GM12878 (cell line): ENCODE measurements around the gene LRGUK. TPM values are rescaled to one million over a fixed set of nuclear protein-coding genes. Genes with fewer than 3 reads are reported as not detected.

Source experiments
- ATAC-seq: fragments of 200-7000 bp; cut with Tn5 transposase; 3 replicates; pipeline ENCODE4 v1.9.1; 2020; ENCODE audit warnings: mild to moderate bottlenecking, moderate library complexity
- BruUV-seq: library from RNA; stranded (reverse); fragments of 400-500 nt; replicated peaks from 2 replicates; lab custom pipeline; 2021; lab: Mats Ljungman, UMichigan
- CTCF ChIA-PET: fragments of 300-600 bp; sonication (Branson Sonifier 250); formaldehyde crosslinking; extraction: SDS; loops from one replicate; lab custom pipeline; 2021; ENCODE audit warnings: inconsistent platforms; lab: Yijun Ruan, JAX
- POLR2A ChIA-PET: fragments of 350-600 bp; formaldehyde crosslinking; extraction: SDS; loops from one replicate; lab custom pipeline; 2021; ENCODE audit warnings: inconsistent platforms; lab: Charles Lee
- RAD21 ChIA-PET: fragments of 300-600 bp; sonication (Branson Sonifier 250); formaldehyde crosslinking; loops from one replicate; lab custom pipeline; 2023; ENCODE audit warnings: antibody characterized with exemption; ENCODE audit not compliant: unreplicated experiment; lab: Charles Lee
- SMC1A ChIA-PET: fragments of 300-600 bp; sonication (Branson Sonifier 250); formaldehyde crosslinking; loops from one replicate; lab custom pipeline; 2023; ENCODE audit not compliant: unreplicated experiment, uncharacterized antibody; lab: Charles Lee
- DNase-seq: peaks from one replicate; pipeline ENCODE4 v3.0.0-alpha.2; 2011; ENCODE audit warnings: low read depth, low spot score
- FAIRE-seq: peaks from 3 replicates; lab custom pipeline; 2011; peaks lifted over from hg19 to GRCh38; lab: Jason Lieb, UNC
- H2AFZ ChIP-seq: 2 replicates; pipeline ENCODE4 v1.6.0; 2011; ENCODE audit warnings: low read depth, low read length, control low read depth; ENCODE audit not compliant: control insufficient read depth
- H3K27ac ChIP-seq: 2 replicates; pipeline ENCODE4 v1.5.1; 2011; ENCODE audit warnings: control low read depth; ENCODE audit not compliant: control insufficient read depth, insufficient read depth
- H3K27me3 ChIP-seq, 2 experiments: replicated peaks in 1 of 2; 2 replicates each; pipeline versions ENCODE4 v1.6.0 to v1.6.1; 2011; ENCODE audit warnings: low read length in 1 of 2; ENCODE audit not compliant: control insufficient read depth in 2 of 2, insufficient read depth in 2 of 2
- H3K36me3 ChIP-seq, 2 experiments: 2 replicates each; pipeline ENCODE4 v1.5.1; 2011; ENCODE audit warnings: low read length in 1 of 2; ENCODE audit not compliant: control insufficient read depth in 2 of 2, insufficient read depth in 2 of 2
- H3K4me1 ChIP-seq: 2 replicates; pipeline ENCODE4 v1.6.1; 2011; ENCODE audit warnings: mild to moderate bottlenecking, low read length, moderate library complexity, mixed read lengths; ENCODE audit not compliant: control insufficient read depth, insufficient read depth
- H3K4me2 ChIP-seq: 2 replicates; pipeline ENCODE4 v1.6.0; 2011; ENCODE audit warnings: control low read depth; ENCODE audit not compliant: control insufficient read depth, insufficient read depth
- H3K4me3 ChIP-seq: fragments of 200-600 bp; sonication (generic); 2 replicates; pipeline ENCODE4 v1.5.1; 2016
- H3K79me2 ChIP-seq: 2 replicates; pipeline ENCODE4 v1.6.0; 2011; ENCODE audit warnings: low read length; ENCODE audit not compliant: control insufficient read depth, insufficient read depth
- H3K9ac ChIP-seq: 2 replicates; pipeline ENCODE4 v1.8.0; 2011; ENCODE audit warnings: low read length, control low read depth, mixed read lengths; ENCODE audit not compliant: control insufficient read depth, insufficient read depth
- H3K9me3 ChIP-seq: replicated peaks from 3 replicates; pipeline ENCODE4 v1.5.1; 2011; ENCODE audit warnings: mild to moderate bottlenecking, low read length; ENCODE audit not compliant: control insufficient read depth, insufficient read depth
- H4K20me1 ChIP-seq: 2 replicates; pipeline ENCODE4 v1.6.0; 2011; ENCODE audit not compliant: control insufficient read depth, insufficient read depth
- CBX5 ChIP-seq: sonication (generic); IDR thresholded peaks from 2 replicates; pipeline ENCODE4 v1.6.1; 2016; ENCODE audit warnings: low read depth, moderate library complexity, mild to moderate bottlenecking, inconsistent platforms
- CHD1 ChIP-seq: IDR thresholded peaks from 2 replicates; pipeline ENCODE4 v1.6.1; 2012; ENCODE audit warnings: low read depth, low read length, improper control_type of control experiment
- CREM ChIP-seq: IDR thresholded peaks from 2 replicates; pipeline ENCODE4 v1.6.1; 2014; ENCODE audit warnings: antibody characterized with exemption, low read depth
- CTCF ChIP-seq, 3 experiments: IDR thresholded peaks in 2 of 3; conservative IDR thresholded peaks in 1 of 3; 2 replicates each; pipeline ENCODE4 v1.5.1; 2011; ENCODE audit warnings: low read depth in 3 of 3, low read length in 3 of 3, mild to moderate bottlenecking in 3 of 3, control low read depth in 2 of 3, moderate library complexity in 2 of 3, inconsistent platforms in 1 of 3, mixed read lengths in 1 of 3; ENCODE audit not compliant: control insufficient read depth in 2 of 3, insufficient read depth in 1 of 3; ENCODE audit errors: extremely low read depth in 1 of 3
- MEF2B ChIP-seq: fragments of 450-650 bp; IDR thresholded peaks from 2 replicates; pipeline ENCODE4 v1.6.1; 2018; ENCODE audit warnings: mild to moderate bottlenecking, moderate library complexity; ENCODE audit not compliant: partially characterized antibody, poor library complexity, severe bottlenecking
- SREBF2 ChIP-seq: IDR thresholded peaks from 2 replicates; pipeline ENCODE4 v1.6.1; 2012; ENCODE audit warnings: mild to moderate bottlenecking, low read length
- WGBS: methylation state at CpG from one replicate; pipeline ENCODE4 v1.1.6; 2016; ENCODE audit warnings: low lambda C conversion rate; ENCODE audit not compliant: insufficient replicate concordance, insufficient coverage; ENCODE audit errors: missing lambda C conversion rate; 5-methylcytosine and 5-hydroxymethylcytosine counted together
- in situ Hi-C: fragments of 300-500 bp; cut with MboI; formaldehyde crosslinking; loops from 9 replicates; pipeline ENCODE4 v1.14.3; 2018; ENCODE audit warnings: mixed read lengths
- intact Hi-C: fragments of 100-400 bp; cut with micrococcal nuclease; formaldehyde crosslinking; loops from one replicate; pipeline ENCODE4 v1.14.2; 2022; ENCODE audit not compliant: unreplicated experiment
- polyA plus RNA-seq, 11 experiments: library from polyadenylated mRNA; depleted of rRNA in 4 of 11; unstranded in 6 of 11; stranded (reverse) in 5 of 11; fragments of >200 nt; fragmentation: Nextera tagmentation in 4 of 11; fragmentation: Illumina TruSeq in 1 of 11; extraction: Ambion mirVana in 4 of 11; extraction: Trizol in 1 of 11; gene quantifications; 1 replicate in 1 of 11; 2 replicates in 10 of 11; pipeline versions ENCODE4 v1.2.1 to v1.2.3, GENCODE V29; 2011 to 2016; ENCODE audit warnings: inconsistent platforms in 2 of 11, missing spikeins in 2 of 11, low read depth in 1 of 11
- total RNA-seq, 4 experiments: library from RNA; depleted of rRNA in 3 of 4; stranded (reverse); fragments of >200 nt in 3 of 4; fragmentation: Illumina TruSeq in 1 of 4; extraction: Trizol in 1 of 4; gene quantifications; 2 replicates each; pipeline versions ENCODE4 v1.2.1 to v1.2.3, GENCODE V29; 2013 to 2021
- TF ChIP-seq, protein P1 (sequence below): fragments of 450-650 bp; IDR thresholded peaks from 2 replicates; pipeline ENCODE4 v1.6.1; 2016; ENCODE audit warnings: mild to moderate bottlenecking
- TF ChIP-seq, protein P2 (sequence below): fragments of 450-650 bp; IDR thresholded peaks from 2 replicates; pipeline ENCODE4 v1.6.1; 2017; ENCODE audit warnings: mild to moderate bottlenecking

Gene LRGUK
- total and polyA plus RNA-seq, 10 of the 15 experiments (the other 5 are each of a cell fraction or from before 2014, with no cell fraction given), result 0.04 to 0.14 (median 0.08) TPM; not detected in 3

- Histone ChIP-seq H3K9ac (no peak overlapping the region), H3K4me2 (no peak overlapping the region), H3K27me3 (no peaks in the 10 kb centered on the region), H3K36me3 (peaks cover 0 to 5% of the 10 kb centered on the region in 2 experiments; a peak in 3 of 4 replicates), H3K9me3 (no peaks in the 10 kb centered on the region), H3K4me1 (peaks cover 11% of the 10 kb centered on the region), H3K27ac (no peak overlapping the region), H4K20me1 (no peaks in the 10 kb centered on the region), H3K4me3 (no peak overlapping the region)
- intact Hi-C loops, result no loop called here
- DNase-seq (no peak), ATAC-seq (no peak)
- WGBS, result 93% methylated on average over 3 of the region's 3 CpGs
- CTCF ChIA-PET, result no interaction called here
- SMC1A ChIA-PET, result interaction anchor here (1.0 kb wide), 1 partner anchor 11 kb away, joined by 3 read pairs; no protein-coding TSS in a partner anchor
- POLR2A ChIA-PET, result no interaction called here
- TF ChIP-seq CBX5, result no peak
- no peak for TF ChIP-seq CREM
- TF ChIP-seq, all 136 proteins: peak for 0
- no peaks in the 10 kb centered on the region for H3K79me2 ChIP-seq
- FAIRE-seq, result no peak
- H2AFZ ChIP-seq, result no peak overlapping the region
- RAD21 ChIA-PET, result no interaction called here
- BruUV-seq, result no TSS peak
- in situ Hi-C loops, result no loop called here
Observed at GRCh38 chr7:134290286-134290685, 163.1 kb downstream of the LRGUK start.

- ATAC-seq (peak; percentile 100), DNase-seq (peak; percentile 84), FAIRE-seq (peak; percentile 99)
- Histone ChIP-seq H3K9ac (no peak overlapping the region), H3K9me3 (no peaks in the 10 kb centered on the region), H4K20me1 (no peaks in the 10 kb centered on the region), H2AFZ (peak overlapping the region; percentile 45), H3K36me3 (peaks cover 0 to 5% of the 10 kb centered on the region in 2 experiments; a peak in 3 of 4 replicates), H3K27ac (peak overlapping the region; percentile 58), H3K4me3 (no peak overlapping the region), H3K79me2 (no peaks in the 10 kb centered on the region), H3K27me3 (no peaks in the 10 kb centered on the region), H3K4me2 (peak overlapping the region; percentile 58), H3K4me1 (peaks cover 11% of the 10 kb centered on the region)
- intact Hi-C loops (loop anchor here (1.0 kb wide), 1 partner anchor 23 kb away; the partner anchor contains the start of gene SLC35B4), in situ Hi-C loops (no loop called here)
- CTCF ChIA-PET, result interaction anchor here (0.8 to 1.7 kb wide), 5 partner anchors 20 to 143 kb away, joined by 3 to 5 read pairs (median 3); partner anchors contain the start of gene SLC35B4
- no TSS peak for BruUV-seq
- SMC1A ChIA-PET, result interaction anchor here (0.6 to 1.6 kb wide), 5 partner anchors 8 to 62 kb away, joined by 3 to 10 read pairs (median 4); partner anchors contain the start of gene SLC35B4
- RAD21 ChIA-PET, result interaction anchor here (1.0 to 1.4 kb wide), 2 partner anchors 23 to 139 kb away, joined by 3 to 8 read pairs; partner anchors contain the start of gene SLC35B4
- POLR2A ChIA-PET, result interaction anchor here (1.8 kb wide), 1 partner anchor 24 kb away, joined by 10 read pairs; the partner anchor contains the start of gene SLC35B4
- 28% methylated on average over 12 of the region's 12 CpGs for WGBS
- TF ChIP-seq MEF2B, result peak; percentile 67
- TF ChIP-seq SREBF2, result no peak
- TF ChIP-seq, protein P1, sequence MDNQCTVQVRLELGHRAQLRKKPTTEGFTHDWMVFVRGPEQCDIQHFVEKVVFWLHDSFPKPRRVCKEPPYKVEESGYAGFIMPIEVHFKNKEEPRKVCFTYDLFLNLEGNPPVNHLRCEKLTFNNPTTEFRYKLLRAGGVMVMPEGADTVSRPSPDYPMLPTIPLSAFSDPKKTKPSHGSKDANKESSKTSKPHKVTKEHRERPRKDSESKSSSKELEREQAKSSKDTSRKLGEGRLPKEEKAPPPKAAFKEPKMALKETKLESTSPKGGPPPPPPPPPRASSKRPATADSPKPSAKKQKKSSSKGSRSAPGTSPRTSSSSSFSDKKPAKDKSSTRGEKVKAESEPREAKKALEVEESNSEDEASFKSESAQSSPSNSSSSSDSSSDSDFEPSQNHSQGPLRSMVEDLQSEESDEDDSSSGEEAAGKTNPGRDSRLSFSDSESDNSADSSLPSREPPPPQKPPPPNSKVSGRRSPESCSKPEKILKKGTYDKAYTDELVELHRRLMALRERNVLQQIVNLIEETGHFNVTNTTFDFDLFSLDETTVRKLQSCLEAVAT, result peak; percentile 91
- no peak for TF ChIP-seq CTCF (IDR thresholded peaks at IDR 0.05 in 2 of 3, conservative IDR thresholded peaks at IDR 0.05 in 1 of 3; ENCODE audit: control insufficient read depth in 2 of 3, extremely low read depth in 1 of 3, insufficient read depth in 1 of 3, low read depth in 3 of 3, low read length in 3 of 3)
- TF ChIP-seq CHD1, result no peak
- TF ChIP-seq, protein P2, sequence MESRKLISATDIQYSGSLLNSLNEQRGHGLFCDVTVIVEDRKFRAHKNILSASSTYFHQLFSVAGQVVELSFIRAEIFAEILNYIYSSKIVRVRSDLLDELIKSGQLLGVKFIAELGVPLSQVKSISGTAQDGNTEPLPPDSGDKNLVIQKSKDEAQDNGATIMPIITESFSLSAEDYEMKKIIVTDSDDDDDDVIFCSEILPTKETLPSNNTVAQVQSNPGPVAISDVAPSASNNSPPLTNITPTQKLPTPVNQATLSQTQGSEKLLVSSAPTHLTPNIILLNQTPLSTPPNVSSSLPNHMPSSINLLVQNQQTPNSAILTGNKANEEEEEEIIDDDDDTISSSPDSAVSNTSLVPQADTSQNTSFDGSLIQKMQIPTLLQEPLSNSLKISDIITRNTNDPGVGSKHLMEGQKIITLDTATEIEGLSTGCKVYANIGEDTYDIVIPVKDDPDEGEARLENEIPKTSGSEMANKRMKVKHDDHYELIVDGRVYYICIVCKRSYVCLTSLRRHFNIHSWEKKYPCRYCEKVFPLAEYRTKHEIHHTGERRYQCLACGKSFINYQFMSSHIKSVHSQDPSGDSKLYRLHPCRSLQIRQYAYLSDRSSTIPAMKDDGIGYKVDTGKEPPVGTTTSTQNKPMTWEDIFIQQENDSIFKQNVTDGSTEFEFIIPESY, result no peak
Observed at GRCh38 chr7:134293002-134293740, 166.0 kb downstream of the LRGUK start.
